Astrocyte of the spinal cord (primary cell): Measurements from ENCODE around the gene CACYBP.
"Not testable (repeated sequence)": the region's sequence is repeated elsewhere in the genome, so short reads cannot be mapped to it uniquely, and the experiment has no call there.

Experiments used
- DNase-seq: peaks from one replicate; pipeline ENCODE4 v3.0.0; 2011; ENCODE audit warnings: low read depth, low spot score
- H3K4me3 ChIP-seq: 2 replicates; pipeline ENCODE4 v1.5.1; 2011; ENCODE audit warnings: low read depth, mild to moderate bottlenecking, low read length, moderate library complexity
- CTCF ChIP-seq: IDR thresholded peaks from 2 replicates; pipeline ENCODE4 v1.5.1; 2012; ENCODE audit warnings: low read depth, mild to moderate bottlenecking, low read length, inconsistent platforms
- in situ Hi-C: cut with HindIII; loops from 2 replicates; pipeline ENCODE4 v1.10.0; 2017; ENCODE audit warnings: low sequenced_read_pairs

The CACYBP gene

DNA sequence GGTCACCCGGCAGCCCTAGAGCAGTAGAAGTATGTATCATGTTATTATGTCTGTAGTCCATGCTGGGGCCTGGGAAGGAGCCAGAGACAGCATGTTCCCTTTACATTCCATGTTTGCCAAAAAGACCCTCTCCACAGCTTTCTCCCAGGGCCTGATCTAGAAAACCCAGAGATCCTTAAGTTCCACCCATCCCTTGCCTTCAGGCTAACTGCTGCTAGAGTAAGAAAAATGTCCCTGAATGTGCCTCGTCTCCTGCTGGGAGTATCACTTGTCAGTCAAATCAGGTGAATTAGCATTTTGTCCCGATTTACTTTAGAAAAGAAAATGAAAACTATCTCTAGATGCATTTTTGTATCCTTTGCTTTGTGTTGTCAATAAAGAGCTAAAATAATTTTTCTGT is 36.7 kb downstream of the CACYBP start:
- TF ChIP-seq CTCF: no peak
- H3K4me3 ChIP-seq: no peak overlapping the region
- DNase-seq: no peak
- in situ Hi-C loops: no loop called here

DNA sequence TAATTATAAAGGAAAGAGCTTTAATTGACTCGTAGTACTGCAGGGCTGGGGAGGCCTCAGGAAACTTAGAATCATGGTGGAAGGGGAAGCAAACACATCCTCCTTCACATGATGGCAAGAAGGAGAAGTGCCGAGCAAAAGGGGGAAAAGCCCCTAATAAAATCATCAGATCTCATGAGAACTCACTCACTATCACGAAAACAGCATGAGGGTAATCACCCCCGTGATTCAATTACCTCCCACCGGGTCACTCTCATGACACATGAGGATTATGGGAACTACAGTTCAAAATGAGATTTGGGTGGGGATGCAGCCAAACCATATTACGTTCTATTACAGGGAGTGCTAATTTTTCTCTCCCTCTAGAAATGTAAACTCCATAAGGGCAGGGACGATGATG is 37.7 kb downstream of the CACYBP start:
- DNase-seq: no peak
- TF ChIP-seq CTCF: no peak
- no peak overlapping the region for H3K4me3 ChIP-seq
- in situ Hi-C loops: no loop called here

DNA sequence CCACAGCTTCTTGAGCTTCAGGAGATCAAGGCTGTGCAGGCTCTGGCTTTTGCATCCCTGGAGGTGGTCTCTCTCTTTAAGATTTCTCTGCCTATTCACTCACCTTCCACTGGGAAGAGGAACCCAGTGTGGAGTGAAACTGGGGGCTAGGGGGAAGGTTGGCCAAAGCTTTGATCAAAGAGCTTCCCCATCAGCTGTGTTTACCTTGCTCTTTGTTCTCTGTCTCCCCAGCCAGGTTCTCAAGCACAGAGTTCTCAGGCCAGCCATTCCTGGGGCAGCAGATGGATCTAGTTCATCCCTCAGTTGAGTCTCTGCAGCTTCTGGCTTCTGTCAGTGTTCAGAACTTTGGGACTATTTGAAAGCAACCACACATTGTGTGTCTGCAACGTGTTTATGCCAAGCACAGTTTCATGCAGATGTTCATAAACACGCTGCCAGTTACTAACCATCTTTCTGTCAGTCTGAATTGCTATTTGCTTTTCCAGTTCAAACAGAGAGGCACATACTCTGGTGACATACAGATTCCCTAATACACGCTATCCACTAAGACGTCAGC is 40.7 kb downstream of the CACYBP start:
- no peak overlapping the region for H3K4me3 ChIP-seq
- no peak for DNase-seq
- no peak for TF ChIP-seq CTCF
- in situ Hi-C loops: no loop called here

DNA sequence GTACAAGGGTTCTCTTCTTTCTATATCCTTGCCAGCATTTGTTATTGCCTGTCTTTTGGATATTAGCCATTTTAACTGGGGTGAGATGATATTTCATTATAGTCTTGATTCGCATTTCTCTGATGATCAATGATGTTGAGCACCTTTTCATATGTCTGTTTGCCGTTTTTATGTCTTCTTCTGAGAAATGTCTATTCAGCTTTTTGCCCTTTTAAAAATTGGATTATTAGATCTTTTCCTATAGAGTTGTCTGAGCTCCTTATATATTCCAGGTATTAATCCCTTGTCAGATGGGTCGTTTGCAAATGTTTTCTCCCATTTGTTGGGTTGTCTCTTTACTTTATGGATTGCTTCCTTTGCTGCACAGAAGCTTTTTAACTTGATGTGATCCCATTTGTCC is 42.9 kb downstream of the CACYBP start:
- TF ChIP-seq CTCF: no peak
- H3K4me3 ChIP-seq: no peak overlapping the region
- in situ Hi-C loops: no loop called here
- DNase-seq: no peak

DNA sequence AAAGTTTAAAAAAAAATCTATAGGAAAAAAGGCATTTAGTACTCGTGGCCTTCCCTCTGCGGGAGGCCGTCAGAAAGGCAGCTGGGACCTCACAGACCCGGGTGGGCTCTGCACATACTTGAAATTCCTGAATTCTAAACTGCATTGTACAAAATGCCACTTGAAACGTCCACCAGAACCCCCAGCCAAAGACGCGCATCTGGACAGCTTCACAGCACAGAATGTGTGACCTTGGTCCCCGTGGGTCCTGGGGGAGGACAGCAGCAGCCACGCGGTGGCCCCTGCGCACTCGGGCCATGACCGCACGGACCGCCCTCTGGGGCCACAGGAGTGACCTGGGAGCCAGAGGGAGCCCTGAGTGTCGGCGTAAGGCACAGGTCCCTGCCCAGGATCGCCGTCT is 44.1 kb downstream of the CACYBP start:
- no peak for DNase-seq
- no peak overlapping the region for H3K4me3 ChIP-seq
- in situ Hi-C loops: no loop called here
- TF ChIP-seq CTCF: no peak

- H3K4me3 ChIP-seq, in situ Hi-C loops, DNase-seq: not testable (repeated sequence)
Observed at GRCh38 chr1:175044591-175044990, 44.8 kb downstream of the CACYBP start.

GRCh38 chr1:175045097-175045496 is 45.4 kb downstream of the CACYBP start:
- DNase-seq: no peak
- in situ Hi-C loops: no loop called here
- H3K4me3 ChIP-seq: no peak overlapping the region
- no peak for TF ChIP-seq CTCF
